ENCODE results near the gene CCDC24.

DNA sequence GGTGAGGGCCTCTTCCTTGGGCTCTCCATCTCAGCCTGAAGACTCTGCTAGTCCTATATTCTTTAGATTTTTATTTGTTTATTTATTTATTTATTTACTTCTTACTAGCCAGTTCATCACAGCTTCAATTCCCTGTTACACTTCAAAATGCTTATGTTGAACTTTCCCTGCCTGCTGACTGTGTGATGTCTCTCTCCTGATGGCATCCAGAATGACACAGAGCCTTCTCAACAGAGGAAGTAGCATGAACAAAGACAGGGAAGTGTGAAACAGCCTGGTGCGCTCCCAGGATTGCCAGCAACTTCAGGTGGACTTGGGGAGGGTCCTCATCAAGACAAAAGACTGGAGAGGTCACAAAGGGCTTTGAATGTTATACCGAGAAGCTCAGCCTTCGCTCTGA, 49.0 kb upstream of the CCDC24 start:
- TF ChIP-seq EZH2 (IDR thresholded peaks at IDR 0.05) = no peak
- no peak for TF ChIP-seq POLR2AphosphoS5 (IDR thresholded peaks at IDR 0.05; ENCODE audit: borderline replicate concordance, low read depth, low read length)

All from SK-N-MC (cell line).